Measurements from ENCODE around the gene ZNRF3. TPM values are rescaled to one million over a fixed set of nuclear protein-coding genes. Genes with fewer than 3 reads are reported as not detected.
"Not testable (repeated sequence)": the region's sequence is repeated elsewhere in the genome, so short reads cannot be mapped to it uniquely, and the experiment has no call there.

The ZNRF3 gene
- total and polyA plus RNA-seq, 11 donors, result 1.8 to 9.2 (median 6.2) TPM

GRCh38 chr22:29032584-29032983, 149.2 kb downstream of the ZNRF3 start:
- intact Hi-C loops (cut with DNase I), result loop anchor here in 4 of 10 donors (10.0 kb wide), 2 partner anchors 148 to 428 kb away; partner anchors contain the start of gene ZNRF3 (in 3 of the 4)
- H3K27me3 ChIP-seq, result peaks cover 0 to 8% (median 0%) of the 10 kb centered on the region in 9 donors
- TF ChIP-seq CTCF (IDR thresholded peaks at IDR 0.05), result no peak
- TF ChIP-seq POLR2A (IDR thresholded peaks at IDR 0.05), result no peak

GRCh38 chr22:29037340-29037932, 154.1 kb downstream of the ZNRF3 start:
- DNase-seq, result no peak
- Histone ChIP-seq H3K27ac (no peak overlapping the region), H3K4me3 (no peak overlapping the region), H3K36me3 (no peaks in the 10 kb centered on the region), H3K4me1 (peaks cover 0 to 14% (median 5%) of the 10 kb centered on the region in 12 donors), H3K9me3 (no peaks in the 10 kb centered on the region), H3K27me3 (no peaks in the 10 kb centered on the region)
- no peak for TF ChIP-seq POLR2A (IDR thresholded peaks at IDR 0.05)
- no peak for TF ChIP-seq CTCF (IDR thresholded peaks at IDR 0.05)
- no peak for ATAC-seq
- intact Hi-C loops (cut with DNase I), result loop anchor here in 5 of 10 donors (5.0 to 10.0 kb wide), 3 partner anchors 153 to 440 kb away; partner anchors contain the start of gene ZNRF3 (in 3 of the 5)
- WGBS, 4 donors, result 75 to 83% (median 80%) methylated on average over 4 of the region's 4 CpGs

More at GRCh38 chr22:29032584-29032983, 149.2 kb downstream of the ZNRF3 start:
- Histone ChIP-seq H3K36me3 (no peaks in the 10 kb centered on the region), H3K4me3 (no peak overlapping the region), H3K4me1 (peaks cover 0 to 30% (median 15%) of the 10 kb centered on the region in 12 donors), H3K9me3 (no peaks in the 10 kb centered on the region), H3K27ac (peak overlapping the region in 5 of 12 donors; percentile 72 to 85 (median 79))
- ATAC-seq (no peak), DNase-seq (no peak)
- 81 to 89% (median 87%) methylated on average over 2 of the region's 2 CpGs for WGBS, 4 donors

- Histone ChIP-seq H3K27me3 (no peaks in the 10 kb centered on the region), H3K9me3 (no peaks in the 10 kb centered on the region), H3K4me1 (peaks cover 0 to 10% (median 0%) of the 10 kb centered on the region in 12 donors), H3K36me3 (peaks cover 0 to 9% (median 0%) of the 10 kb centered on the region in 9 donors), H3K27ac (no peak overlapping the region), H3K4me3 (no peak overlapping the region)
- DNase-seq (no peak), ATAC-seq (no peak)
- no peak for TF ChIP-seq CTCF (IDR thresholded peaks at IDR 0.05)
- intact Hi-C loops (cut with DNase I), result loop anchor here in 5 of 10 donors (5.0 to 10.0 kb wide), 3 partner anchors 154 to 442 kb away; partner anchors contain the start of gene ZNRF3 (in 3 of the 5)
- WGBS, 4 donors, result 88 to 92% (median 88%) methylated on average over 9 of the region's 9 CpGs
Measured at GRCh38 chr22:29039148-29039547, 155.8 kb downstream of the ZNRF3 start.

GRCh38 chr22:29039684-29040083, 156.3 kb downstream of the ZNRF3 start:
- not testable (repeated sequence) for H3K27me3 ChIP-seq
- intact Hi-C loops (cut with DNase I), result loop anchor here (1.0 to 10.0 kb wide), 11 partner anchors 105 to 442 kb away; partner anchors contain the start of gene ZNRF3 (in 3 of the 10)

More at GRCh38 chr22:29039684-29040083, 156.3 kb downstream of the ZNRF3 start:
- ATAC-seq, H3K27ac ChIP-seq, H3K4me3 ChIP-seq, H3K9me3 ChIP-seq, DNase-seq: not testable (repeated sequence)
- peaks cover 0 to 12% (median 0%) of the 10 kb centered on the region in 9 donors for H3K36me3 ChIP-seq
- peaks cover 0 to 10% (median 0%) of the 10 kb centered on the region in 12 donors for H3K4me1 ChIP-seq
- 91 to 98% (median 94%) methylated on average over 4 of the region's 4 CpGs for WGBS, 4 donors
